ENCODE measurements around the gene GRIA2. TPM values are rescaled to one million over a fixed set of nuclear protein-coding genes. Genes with fewer than 3 reads are reported as not detected.

Gene GRIA2
- polyA plus RNA-seq, 1 of the 3 experiments (the other 2 are of a cell fraction): 0.16 TPM

DNA sequence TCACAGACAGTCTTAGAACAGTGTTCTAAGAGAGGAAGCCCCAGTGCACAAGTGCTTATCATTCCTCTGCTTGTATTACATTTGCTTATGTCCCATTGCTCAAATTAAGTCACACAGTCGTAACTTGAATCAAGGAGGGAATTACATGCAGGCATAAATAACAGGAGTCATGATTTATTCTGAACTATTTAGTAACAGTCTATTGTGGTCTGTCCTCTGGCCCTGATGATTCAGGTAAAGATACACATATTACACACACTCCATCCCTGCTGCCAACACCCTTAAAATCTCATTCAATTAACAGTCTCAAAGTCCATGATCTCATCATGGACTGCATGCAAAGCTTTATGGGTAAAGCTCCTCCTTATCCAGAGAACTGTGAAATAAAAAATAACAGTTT, 60.1 kb downstream of the GRIA2 start:
- ChIA-PET CTCF (no interaction called here), POLR2A (no interaction called here)
- Histone ChIP-seq H3K79me2 (ENCODE audit: insufficient read depth) (no peaks in the 10 kb centered on the region), H3K27ac (ENCODE audit: low read depth in 2 of 2, low read length in 1 of 2) (no peak overlapping the region), H3K4me3 (ENCODE audit: low read depth in 2 of 2, low read length in 1 of 2) (no peak overlapping the region), H4K20me1 (ENCODE audit: insufficient read depth) (no peaks in the 10 kb centered on the region), H3F3A (replicated peaks; ENCODE audit: insufficient read depth) (no peaks in the 10 kb centered on the region), H3K4me2 (no peak overlapping the region), H3K9ac (no peak overlapping the region), H3K4me1 (ENCODE audit: control insufficient read depth in 1 of 2, insufficient read depth in 2 of 2, low read depth in 1 of 2, low read length in 1 of 2) (no peaks in the 10 kb centered on the region; a peak in 1 of 4 replicates), H3K36me3 (replicated peaks in 1 of 2; ENCODE audit: control insufficient read depth in 1 of 2, insufficient read depth in 2 of 2, low read length in 1 of 2) (no peaks in the 10 kb centered on the region), H3K27me3 (ENCODE audit: insufficient read depth) (no peaks in the 10 kb centered on the region), H2AFZ (ENCODE audit: low read depth) (no peak overlapping the region), H3K9me3 (no peaks in the 10 kb centered on the region), H3K9me2 (peaks cover 5% of the 10 kb centered on the region; the same call in 1 of the 2 replicates)
- no peak for DNase-seq
- 28% methylated on average over 1 of the region's 1 CpG for WGBS (ENCODE audit: low lambda C conversion rate)
- TF ChIP-seq FOXJ3 (CRISPR knock-in tag; IDR thresholded peaks at IDR 0.05) (no peak), EP300 (IDR thresholded peaks at IDR 0.05; ENCODE audit: borderline replicate concordance in 1 of 2, low read depth in 1 of 2, low read length in 1 of 2) (no peak), TEAD4 (IDR thresholded peaks at IDR 0.05; ENCODE audit: borderline replicate concordance, insufficient read depth) (no peak), FOXM1 (IDR thresholded peaks at IDR 0.05; ENCODE audit: low read depth) (no peak), NFIC (IDR thresholded peaks at IDR 0.05; ENCODE audit: borderline replicate concordance) (no peak), SMC3 (IDR thresholded peaks at IDR 0.05; ENCODE audit: low read depth, low read length) (no peak), MXI1 (IDR thresholded peaks at IDR 0.05; ENCODE audit: low read depth, low read length) (no peak), CHD2 (IDR thresholded peaks at IDR 0.05; ENCODE audit: low read length, partially characterized antibody) (no peak), YY1 (IDR thresholded peaks at IDR 0.05; ENCODE audit: low read depth) (no peak), GABPA (IDR thresholded peaks at IDR 0.05; ENCODE audit: low read depth) (no peak), NRF1 (IDR thresholded peaks at IDR 0.05; ENCODE audit: low read depth, low read length) (no peak), JUND (IDR thresholded peaks at IDR 0.05) (no peak)
- TF ChIP-seq, protein P1, sequence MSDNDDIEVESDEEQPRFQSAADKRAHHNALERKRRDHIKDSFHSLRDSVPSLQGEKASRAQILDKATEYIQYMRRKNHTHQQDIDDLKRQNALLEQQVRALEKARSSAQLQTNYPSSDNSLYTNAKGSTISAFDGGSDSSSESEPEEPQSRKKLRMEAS (IDR thresholded peaks at IDR 0.05; ENCODE audit: low read depth): no peak
- TF ChIP-seq, protein P2, sequence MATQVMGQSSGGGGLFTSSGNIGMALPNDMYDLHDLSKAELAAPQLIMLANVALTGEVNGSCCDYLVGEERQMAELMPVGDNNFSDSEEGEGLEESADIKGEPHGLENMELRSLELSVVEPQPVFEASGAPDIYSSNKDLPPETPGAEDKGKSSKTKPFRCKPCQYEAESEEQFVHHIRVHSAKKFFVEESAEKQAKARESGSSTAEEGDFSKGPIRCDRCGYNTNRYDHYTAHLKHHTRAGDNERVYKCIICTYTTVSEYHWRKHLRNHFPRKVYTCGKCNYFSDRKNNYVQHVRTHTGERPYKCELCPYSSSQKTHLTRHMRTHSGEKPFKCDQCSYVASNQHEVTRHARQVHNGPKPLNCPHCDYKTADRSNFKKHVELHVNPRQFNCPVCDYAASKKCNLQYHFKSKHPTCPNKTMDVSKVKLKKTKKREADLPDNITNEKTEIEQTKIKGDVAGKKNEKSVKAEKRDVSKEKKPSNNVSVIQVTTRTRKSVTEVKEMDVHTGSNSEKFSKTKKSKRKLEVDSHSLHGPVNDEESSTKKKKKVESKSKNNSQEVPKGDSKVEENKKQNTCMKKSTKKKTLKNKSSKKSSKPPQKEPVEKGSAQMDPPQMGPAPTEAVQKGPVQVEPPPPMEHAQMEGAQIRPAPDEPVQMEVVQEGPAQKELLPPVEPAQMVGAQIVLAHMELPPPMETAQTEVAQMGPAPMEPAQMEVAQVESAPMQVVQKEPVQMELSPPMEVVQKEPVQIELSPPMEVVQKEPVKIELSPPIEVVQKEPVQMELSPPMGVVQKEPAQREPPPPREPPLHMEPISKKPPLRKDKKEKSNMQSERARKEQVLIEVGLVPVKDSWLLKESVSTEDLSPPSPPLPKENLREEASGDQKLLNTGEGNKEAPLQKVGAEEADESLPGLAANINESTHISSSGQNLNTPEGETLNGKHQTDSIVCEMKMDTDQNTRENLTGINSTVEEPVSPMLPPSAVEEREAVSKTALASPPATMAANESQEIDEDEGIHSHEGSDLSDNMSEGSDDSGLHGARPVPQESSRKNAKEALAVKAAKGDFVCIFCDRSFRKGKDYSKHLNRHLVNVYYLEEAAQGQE (IDR thresholded peaks at IDR 0.05; ENCODE audit: low read depth, low read length): no peak

DNA sequence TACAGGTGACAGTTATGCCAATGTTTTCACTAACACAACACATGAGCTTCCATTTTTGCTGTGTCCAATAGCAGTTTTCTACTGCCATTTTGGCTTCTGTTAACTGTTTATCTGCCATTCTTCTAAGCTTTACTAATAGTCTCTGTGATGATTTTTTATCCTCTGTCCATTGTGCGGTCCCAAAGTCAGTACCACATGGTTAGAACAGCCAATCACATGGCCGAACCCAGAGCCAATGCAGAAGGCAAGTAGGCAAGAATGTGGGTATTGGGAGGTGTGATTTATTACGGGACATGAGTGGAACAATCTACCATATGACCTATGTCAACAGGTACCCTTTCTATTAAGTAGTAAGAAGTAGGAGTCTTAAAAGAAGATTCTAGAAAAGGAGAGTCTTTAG, 61.5 kb downstream of the GRIA2 start:
- Histone ChIP-seq H3K9ac (no peak overlapping the region), H3K79me2 (ENCODE audit: insufficient read depth) (no peaks in the 10 kb centered on the region), H3K4me1 (ENCODE audit: control insufficient read depth in 1 of 2, insufficient read depth in 2 of 2, low read depth in 1 of 2, low read length in 1 of 2) (no peaks in the 10 kb centered on the region; a peak in 1 of 4 replicates), H3K27me3 (ENCODE audit: insufficient read depth) (no peaks in the 10 kb centered on the region), H3F3A (replicated peaks; ENCODE audit: insufficient read depth) (no peaks in the 10 kb centered on the region), H2AFZ (ENCODE audit: low read depth) (no peak overlapping the region), H3K27ac (ENCODE audit: low read depth in 2 of 2, low read length in 1 of 2) (no peak overlapping the region), H3K4me3 (ENCODE audit: low read depth in 2 of 2, low read length in 1 of 2) (no peak overlapping the region), H3K9me2 (no peaks in the 10 kb centered on the region), H3K36me3 (replicated peaks in 1 of 2; ENCODE audit: control insufficient read depth in 1 of 2, insufficient read depth in 2 of 2, low read length in 1 of 2) (no peaks in the 10 kb centered on the region), H3K4me2 (no peak overlapping the region), H4K20me1 (ENCODE audit: insufficient read depth) (no peaks in the 10 kb centered on the region), H3K9me3 (no peaks in the 10 kb centered on the region)
- WGBS (ENCODE audit: low lambda C conversion rate): 23% methylated on average over 3 of the region's 3 CpGs
- DNase-seq: no peak
- ChIA-PET POLR2A (no interaction called here), CTCF (no interaction called here)
- no peak for TF ChIP-seq CHD2 (IDR thresholded peaks at IDR 0.05; ENCODE audit: low read length, partially characterized antibody)
- TF ChIP-seq TCF12 (IDR thresholded peaks at IDR 0.05): no peak
- no peak for TF ChIP-seq ELF1 (IDR thresholded peaks at IDR 0.05)
- no peak for TF ChIP-seq FOSL2 (IDR thresholded peaks at IDR 0.05; ENCODE audit: borderline replicate concordance, low read depth)
- no peak for TF ChIP-seq MEF2A (IDR thresholded peaks at IDR 0.05; ENCODE audit: borderline replicate concordance, low read depth)
- TF ChIP-seq JUND (IDR thresholded peaks at IDR 0.05): no peak
- no peak for TF ChIP-seq TAF1 (IDR thresholded peaks at IDR 0.05; ENCODE audit: borderline replicate concordance, low read depth, low read length)
- no peak for TF ChIP-seq EZH2phosphoT487 (IDR thresholded peaks at IDR 0.05; ENCODE audit: borderline replicate concordance, low read depth)
- no peak for TF ChIP-seq NFIC (IDR thresholded peaks at IDR 0.05; ENCODE audit: borderline replicate concordance)
- TF ChIP-seq, protein P3, sequence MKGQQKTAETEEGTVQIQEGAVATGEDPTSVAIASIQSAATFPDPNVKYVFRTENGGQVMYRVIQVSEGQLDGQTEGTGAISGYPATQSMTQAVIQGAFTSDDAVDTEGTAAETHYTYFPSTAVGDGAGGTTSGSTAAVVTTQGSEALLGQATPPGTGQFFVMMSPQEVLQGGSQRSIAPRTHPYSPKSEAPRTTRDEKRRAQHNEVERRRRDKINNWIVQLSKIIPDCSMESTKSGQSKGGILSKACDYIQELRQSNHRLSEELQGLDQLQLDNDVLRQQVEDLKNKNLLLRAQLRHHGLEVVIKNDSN (IDR thresholded peaks at IDR 0.05; ENCODE audit: borderline replicate concordance, low read depth): no peak
- no peak for TF ChIP-seq YY1 (IDR thresholded peaks at IDR 0.05; ENCODE audit: low read depth)
- TF ChIP-seq SIN3A (IDR thresholded peaks at IDR 0.05; ENCODE audit: borderline replicate concordance, low read depth, low read length): no peak
- TF ChIP-seq, protein P4, sequence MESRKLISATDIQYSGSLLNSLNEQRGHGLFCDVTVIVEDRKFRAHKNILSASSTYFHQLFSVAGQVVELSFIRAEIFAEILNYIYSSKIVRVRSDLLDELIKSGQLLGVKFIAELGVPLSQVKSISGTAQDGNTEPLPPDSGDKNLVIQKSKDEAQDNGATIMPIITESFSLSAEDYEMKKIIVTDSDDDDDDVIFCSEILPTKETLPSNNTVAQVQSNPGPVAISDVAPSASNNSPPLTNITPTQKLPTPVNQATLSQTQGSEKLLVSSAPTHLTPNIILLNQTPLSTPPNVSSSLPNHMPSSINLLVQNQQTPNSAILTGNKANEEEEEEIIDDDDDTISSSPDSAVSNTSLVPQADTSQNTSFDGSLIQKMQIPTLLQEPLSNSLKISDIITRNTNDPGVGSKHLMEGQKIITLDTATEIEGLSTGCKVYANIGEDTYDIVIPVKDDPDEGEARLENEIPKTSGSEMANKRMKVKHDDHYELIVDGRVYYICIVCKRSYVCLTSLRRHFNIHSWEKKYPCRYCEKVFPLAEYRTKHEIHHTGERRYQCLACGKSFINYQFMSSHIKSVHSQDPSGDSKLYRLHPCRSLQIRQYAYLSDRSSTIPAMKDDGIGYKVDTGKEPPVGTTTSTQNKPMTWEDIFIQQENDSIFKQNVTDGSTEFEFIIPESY (IDR thresholded peaks at IDR 0.05; ENCODE audit: borderline replicate concordance, low read depth): no peak
- TF ChIP-seq GABPA (IDR thresholded peaks at IDR 0.05; ENCODE audit: low read depth): no peak
- TF ChIP-seq EP300 (IDR thresholded peaks at IDR 0.05; ENCODE audit: borderline replicate concordance in 1 of 2, low read depth in 1 of 2, low read length in 1 of 2): no peak
- no peak for TF ChIP-seq RFX5 (IDR thresholded peaks at IDR 0.05; ENCODE audit: low read length)
